ENCODE data around the gene SF3A2. TPM values are rescaled to one million over a fixed set of nuclear protein-coding genes. Genes with fewer than 3 reads are reported as not detected.

Gene SF3A2
- total and polyA plus RNA-seq, 10 donors, result 28.5 to 79.7 (median 45.0) TPM

DNA sequence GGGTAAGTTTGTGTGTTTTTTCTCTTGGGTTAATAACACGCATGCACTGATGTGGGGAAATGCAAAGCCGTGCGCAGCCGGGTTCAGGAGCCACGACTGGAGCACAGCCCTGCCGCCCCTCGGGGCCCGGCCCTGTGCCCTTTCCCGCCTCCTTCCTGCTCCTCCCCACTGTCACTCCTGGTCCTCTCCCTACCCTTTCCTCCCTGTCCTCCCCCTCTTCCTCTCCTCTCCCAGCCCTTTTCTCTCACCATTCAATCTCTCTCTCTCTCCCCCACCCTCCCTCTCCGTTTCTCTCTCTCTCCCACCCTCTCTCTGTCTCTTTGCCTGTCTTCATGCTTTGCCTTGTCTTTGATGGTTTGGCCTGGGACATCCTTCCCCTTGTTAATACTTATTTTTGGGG, 27.6 kb upstream of the SF3A2 start:
- 59 to 76% (median 64%) methylated on average over 10 of the region's 10 CpGs for WGBS, 5 donors

DNA sequence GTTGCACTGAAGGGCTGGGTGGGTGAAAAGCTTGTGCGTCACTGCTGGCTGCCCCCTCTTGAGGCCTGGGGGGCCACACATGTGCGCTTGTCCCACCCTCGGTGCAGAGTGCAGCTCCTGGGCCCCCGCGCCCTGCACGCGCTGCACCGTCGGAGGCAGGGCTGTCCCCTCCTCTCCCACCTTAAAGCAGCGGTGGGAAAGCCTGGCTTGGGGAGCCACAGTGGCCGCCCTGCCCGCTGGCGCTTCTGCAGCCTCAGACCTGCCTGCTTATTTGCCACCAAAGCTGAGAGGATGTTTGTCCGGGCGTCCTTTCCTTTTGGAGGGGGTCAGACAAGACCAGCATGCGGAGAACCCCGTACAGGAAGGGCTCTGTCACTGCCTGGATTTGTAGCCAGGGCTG, 27.2 kb upstream of the SF3A2 start:
- intact Hi-C loops (cut with DNase I; ENCODE audit: low total_unique reads), result no loop called here
- Histone ChIP-seq H3K36me3 (peaks cover 0 to 100% (median 65%) of the 10 kb centered on the region in 6 donors), H3K27ac (peak overlapping the region in 2 of 8 donors; percentile 21 to 62), H3K4me1 (peaks cover 0 to 24% (median 15%) of the 10 kb centered on the region in 6 donors), H3K9me3 (no peaks in the 10 kb centered on the region), H3K27me3 (replicated peaks in 1 of 7) (no peaks in the 10 kb centered on the region), H3K4me3 (no peak overlapping the region)
- 78 to 97% (median 92%) methylated on average over 9 to 17 of the region's 17 CpGs for WGBS, 5 donors
- no peak for TF ChIP-seq POLR2AphosphoS5 (IDR thresholded peaks at IDR 0.05)
- TF ChIP-seq, protein P1, sequence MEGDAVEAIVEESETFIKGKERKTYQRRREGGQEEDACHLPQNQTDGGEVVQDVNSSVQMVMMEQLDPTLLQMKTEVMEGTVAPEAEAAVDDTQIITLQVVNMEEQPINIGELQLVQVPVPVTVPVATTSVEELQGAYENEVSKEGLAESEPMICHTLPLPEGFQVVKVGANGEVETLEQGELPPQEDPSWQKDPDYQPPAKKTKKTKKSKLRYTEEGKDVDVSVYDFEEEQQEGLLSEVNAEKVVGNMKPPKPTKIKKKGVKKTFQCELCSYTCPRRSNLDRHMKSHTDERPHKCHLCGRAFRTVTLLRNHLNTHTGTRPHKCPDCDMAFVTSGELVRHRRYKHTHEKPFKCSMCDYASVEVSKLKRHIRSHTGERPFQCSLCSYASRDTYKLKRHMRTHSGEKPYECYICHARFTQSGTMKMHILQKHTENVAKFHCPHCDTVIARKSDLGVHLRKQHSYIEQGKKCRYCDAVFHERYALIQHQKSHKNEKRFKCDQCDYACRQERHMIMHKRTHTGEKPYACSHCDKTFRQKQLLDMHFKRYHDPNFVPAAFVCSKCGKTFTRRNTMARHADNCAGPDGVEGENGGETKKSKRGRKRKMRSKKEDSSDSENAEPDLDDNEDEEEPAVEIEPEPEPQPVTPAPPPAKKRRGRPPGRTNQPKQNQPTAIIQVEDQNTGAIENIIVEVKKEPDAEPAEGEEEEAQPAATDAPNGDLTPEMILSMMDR (IDR thresholded peaks at IDR 0.05 in 8 of 11, conservative IDR thresholded peaks at IDR 0.05 in 3 of 11), result no peak
- TF ChIP-seq POLR2A (IDR thresholded peaks at IDR 0.05), result no peak
- DNase-seq, result no peak

More for the DNA sequence above, 27.6 kb upstream of the SF3A2 start:
- Histone ChIP-seq H3K4me3 (no peak overlapping the region), H3K9me3 (no peaks in the 10 kb centered on the region), H3K27ac (peak overlapping the region in 5 of 8 donors; percentile 17 to 62 (median 46)), H3K27me3 (replicated peaks in 1 of 7) (no peaks in the 10 kb centered on the region), H3K4me1 (peaks cover 0 to 24% (median 15%) of the 10 kb centered on the region in 6 donors), H3K36me3 (peaks cover 0 to 100% (median 60%) of the 10 kb centered on the region in 6 donors)
- TF ChIP-seq POLR2A (IDR thresholded peaks at IDR 0.05) (no peak), POLR2AphosphoS5 (IDR thresholded peaks at IDR 0.05) (no peak)
- TF ChIP-seq, protein P1 (IDR thresholded peaks at IDR 0.05 in 8 of 11, conservative IDR thresholded peaks at IDR 0.05 in 3 of 11), result no peak
- intact Hi-C loops (cut with DNase I; ENCODE audit: low total_unique reads), result no loop called here
- DNase-seq, result no peak

DNA sequence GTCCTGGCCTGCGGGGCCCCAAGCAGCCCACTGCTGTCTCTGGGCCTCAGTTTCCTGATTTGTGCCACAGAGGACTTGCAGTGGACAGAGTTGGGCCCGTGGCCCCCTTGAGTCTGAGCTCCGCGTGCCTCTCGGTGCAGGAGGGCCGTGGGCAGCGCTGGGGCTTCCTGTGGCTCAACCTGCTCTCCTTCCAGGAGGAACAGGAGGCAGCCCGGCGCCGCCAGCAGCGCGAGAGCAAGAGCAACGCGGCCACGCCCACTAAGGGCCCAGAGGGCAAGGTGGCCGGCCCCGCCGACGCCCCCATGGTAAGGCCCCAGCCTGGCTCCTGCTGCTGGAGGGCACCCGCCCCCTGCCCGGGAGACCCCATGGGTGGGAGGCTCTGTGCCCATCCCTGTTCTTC, 26.4 kb upstream of the SF3A2 start:
- WGBS, 5 donors, result 83 to 95% (median 89%) methylated on average over 3 to 21 of the region's 21 CpGs
- peaks cover 0 to 100% (median 73%) of the 10 kb centered on the region in 6 donors for H3K36me3 ChIP-seq
- no peak overlapping the region for H3K27ac ChIP-seq
- DNase-seq, result no peak
- no peaks in the 10 kb centered on the region for H3K9me3 ChIP-seq
- TF ChIP-seq POLR2AphosphoS5 (IDR thresholded peaks at IDR 0.05), result no peak
- no peak for TF ChIP-seq POLR2A (IDR thresholded peaks at IDR 0.05)
- TF ChIP-seq, protein P1 (IDR thresholded peaks at IDR 0.05 in 8 of 11, conservative IDR thresholded peaks at IDR 0.05 in 3 of 11), result no peak
- H3K4me1 ChIP-seq, result peaks cover 0 to 30% (median 15%) of the 10 kb centered on the region in 6 donors
- no peak overlapping the region for H3K4me3 ChIP-seq
- H3K27me3 ChIP-seq (replicated peaks in 1 of 7), result no peaks in the 10 kb centered on the region
- intact Hi-C loops (cut with DNase I; ENCODE audit: low total_unique reads), result no loop called here

DNA sequence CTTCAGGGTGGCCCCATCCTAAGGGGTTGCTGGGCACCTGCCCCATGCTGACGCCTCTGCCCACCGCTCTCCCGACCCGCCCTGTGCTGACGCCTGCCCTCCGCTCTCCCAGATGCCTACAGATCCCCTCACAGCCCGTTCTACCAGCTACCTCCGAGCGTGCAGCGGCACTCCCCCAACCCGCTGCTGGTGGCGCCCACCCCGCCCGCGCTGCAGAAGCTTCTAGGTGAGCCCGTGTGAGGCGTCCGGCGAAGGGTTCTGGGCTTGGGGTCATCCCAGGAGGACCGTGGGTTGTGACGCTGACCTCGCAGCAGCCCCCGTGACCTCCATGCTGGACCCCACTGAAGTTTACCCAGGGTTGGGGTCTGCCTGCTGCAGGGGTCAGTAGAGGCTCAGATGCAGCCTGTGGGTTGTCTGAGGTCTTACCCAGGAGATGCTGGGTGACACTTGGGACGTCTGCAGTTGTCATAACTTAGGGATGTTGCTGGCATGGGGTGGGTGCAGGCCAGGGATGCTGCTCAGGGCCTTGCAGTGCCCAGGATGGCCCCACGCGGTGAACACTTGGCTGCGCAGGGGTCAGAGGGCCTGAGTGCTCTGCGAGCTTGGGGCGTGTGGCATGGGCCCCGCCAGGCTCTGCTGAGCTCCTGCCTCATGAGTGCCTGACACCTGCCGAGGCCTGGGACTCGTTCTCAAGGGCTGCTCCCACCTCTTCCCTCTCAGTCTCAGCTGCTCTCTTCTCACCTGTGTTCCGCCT, 25.5 kb upstream of the SF3A2 start:
- H3K4me1 ChIP-seq, result peaks cover 0 to 35% (median 20%) of the 10 kb centered on the region in 6 donors

More for the DNA sequence above, 25.5 kb upstream of the SF3A2 start:
- Histone ChIP-seq H3K36me3 (peaks cover 0 to 100% (median 81%) of the 10 kb centered on the region in 6 donors), H3K27ac (no peak overlapping the region), H3K9me3 (no peaks in the 10 kb centered on the region), H3K4me3 (no peak overlapping the region), H3K27me3 (replicated peaks in 1 of 7) (no peaks in the 10 kb centered on the region)
- DNase-seq, result no peak
- TF ChIP-seq POLR2AphosphoS5 (IDR thresholded peaks at IDR 0.05), result peak in 1 of 3 donors; percentile 8
- TF ChIP-seq, protein P1 (IDR thresholded peaks at IDR 0.05 in 8 of 11, conservative IDR thresholded peaks at IDR 0.05 in 3 of 11), result no peak
- WGBS, 5 donors, result 93 to 99% (median 95%) methylated on average over 19 to 33 of the region's 33 CpGs
- intact Hi-C loops (cut with DNase I; ENCODE audit: low total_unique reads), result no loop called here
